ENCODE results near the gene NUFIP1.

DNA sequence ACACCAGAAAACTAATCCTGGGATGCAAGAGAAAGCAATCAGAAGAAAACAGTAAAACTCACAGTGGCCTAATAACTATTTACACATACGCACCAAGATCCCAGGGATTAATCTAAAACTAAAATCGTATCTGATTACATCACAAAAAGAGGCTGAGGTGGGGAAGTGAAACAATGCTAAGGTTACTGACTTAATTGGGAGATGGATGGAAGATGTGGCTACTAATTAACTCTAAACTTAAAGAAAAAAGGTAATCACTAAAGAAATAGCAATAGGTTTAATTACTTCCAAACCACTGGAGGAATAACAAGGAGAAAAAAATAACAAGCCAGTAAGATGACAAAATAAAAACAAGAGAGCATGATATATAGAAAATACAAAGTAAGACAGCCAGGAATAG lies 50.4 kb downstream of the NUFIP1 start:
- TF ChIP-seq POLR2A (IDR thresholded peaks at IDR 0.05; ENCODE audit: low read depth, low read length) (no peak), TAF1 (IDR thresholded peaks at IDR 0.05; ENCODE audit: low read depth, low read length) (no peak)
